Gastrocnemius medialis (tissue), 4 donors: ENCODE measurements around the gene FARP1. TPM values are rescaled to one million over a fixed set of nuclear protein-coding genes. Genes with fewer than 3 reads are reported as not detected.

Experiments used
- ATAC-seq, 2 donors: fragments of 150-250 bp; one replicate each; pipeline ENCODE4 v1.9.1; 2016
- DNase-seq, 2 donors: peaks; one replicate each; pipeline ENCODE4 v3.0.0-alpha.2; 2019
- H3K27ac ChIP-seq, 4 donors: fragments of 200-600 bp; sonication (generic); 1 replicate in 1 of 4; 2 replicates in 3 of 4; pipeline ENCODE4 v1.5.1; 2016 to 2018; ENCODE audit warnings: mild to moderate bottlenecking in 2 of 4, moderate library complexity in 1 of 4
- H3K27me3 ChIP-seq, 3 donors: fragments of 200-600 bp; sonication (generic) in 2 of 3; 1 replicate in 1 of 3; 2 replicates in 2 of 3; pipeline versions ENCODE4 v1.5.1 to v1.6.0; 2016 to 2019; ENCODE audit warnings: mild to moderate bottlenecking in 1 of 3, moderate library complexity in 1 of 3
- H3K36me3 ChIP-seq, 2 donors: fragments of 200-600 bp; sonication (generic) in 1 of 2; one replicate each; pipeline ENCODE4 v1.5.1; 2017 to 2018
- H3K4me1 ChIP-seq, 2 donors: fragments of 200-600 bp; sonication (generic) in 1 of 2; one replicate each; pipeline ENCODE4 v1.5.1; 2016 to 2017; ENCODE audit warnings: mild to moderate bottlenecking in 2 of 2
- H3K4me3 ChIP-seq, 4 donors: fragments of 200-600 bp; sonication (generic) in 3 of 4; 1 replicate in 1 of 4; 2 replicates in 3 of 4; pipeline ENCODE4 v1.5.1; 2016 to 2019; ENCODE audit warnings: mild to moderate bottlenecking in 2 of 4
- H3K9me3 ChIP-seq, 3 donors: fragments of 200-600 bp; sonication (generic) in 2 of 3; 1 replicate in 1 of 3; 2 replicates in 2 of 3; pipeline ENCODE4 v1.5.1; 2016 to 2019
- POLR2A ChIP-seq, 2 donors: fragments of 450-650 bp; IDR thresholded peaks; one replicate each; pipeline ENCODE4 v1.6.1; 2017; ENCODE audit warnings: antibody characterized with exemption in 2 of 2, mild to moderate bottlenecking in 2 of 2, moderate library complexity in 2 of 2
- in situ Hi-C, 4 donors: fragments of 200-750 bp; cut with MboI; loops; one replicate each; pipeline versions ENCODE4 v1.15.0 to v1.8.0; 2017; ENCODE audit warnings: low sequenced_read_pairs in 4 of 4
- intact Hi-C: fragments of 100-400 bp; cut with DNase I; formaldehyde crosslinking; loops from one replicate; pipeline ENCODE4 v1.15.1; 2023; ENCODE audit warnings: low total_unique reads
- total RNA-seq, 4 donors: library from RNA; depleted of rRNA; stranded (reverse); fragments of >200 nt; gene quantifications; one replicate each; pipeline versions ENCODE4 v1.1.0 to v1.2.3, GENCODE V29; 2016
- TF ChIP-seq, protein P1 (sequence below), 5 experiments: fragments of 450-650 bp in 3 of 5; fragments of 200-600 bp in 2 of 5; sonication (generic) in 2 of 5; IDR thresholded peaks in 4 of 5; conservative IDR thresholded peaks in 1 of 5; 1 replicate in 4 of 5; 2 replicates in 1 of 5; pipeline ENCODE4 v1.5.1; 2016 to 2019; ENCODE audit warnings: antibody characterized with exemption in 5 of 5, mild to moderate bottlenecking in 3 of 5, moderate library complexity in 3 of 5

Gene FARP1
- total RNA-seq, 4 donors from 2014 or later: 3.5 to 9.8 (median 4.9) TPM

DNA sequence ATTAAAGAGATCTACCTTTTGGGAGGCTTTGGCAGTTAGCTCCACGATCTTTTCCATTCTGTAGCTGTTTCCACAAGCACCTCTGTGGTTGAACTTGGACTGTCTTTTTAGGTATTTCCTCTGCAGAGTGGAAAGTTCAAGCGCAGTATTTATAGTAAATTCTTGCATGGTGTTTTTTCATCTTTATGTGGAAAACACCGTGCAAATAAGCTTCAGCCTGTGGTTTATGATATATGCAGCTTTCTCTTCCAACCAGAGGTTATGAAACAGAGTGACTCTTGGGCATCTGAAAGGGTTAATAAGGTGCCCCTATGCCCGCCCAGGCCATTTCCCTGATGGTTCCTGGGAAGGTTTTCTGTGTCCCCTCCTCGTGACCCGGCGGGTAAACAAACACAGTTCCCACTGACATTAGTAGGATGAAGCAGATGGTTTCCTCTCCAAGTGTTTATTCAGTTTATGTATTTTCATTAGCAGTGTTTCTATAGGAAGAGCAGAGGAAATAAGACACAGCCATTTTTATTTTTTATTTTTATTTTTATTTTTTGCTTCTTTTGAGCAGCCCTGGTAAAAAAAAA, 73.9 kb downstream of the FARP1 start:
- TF ChIP-seq, protein P1, sequence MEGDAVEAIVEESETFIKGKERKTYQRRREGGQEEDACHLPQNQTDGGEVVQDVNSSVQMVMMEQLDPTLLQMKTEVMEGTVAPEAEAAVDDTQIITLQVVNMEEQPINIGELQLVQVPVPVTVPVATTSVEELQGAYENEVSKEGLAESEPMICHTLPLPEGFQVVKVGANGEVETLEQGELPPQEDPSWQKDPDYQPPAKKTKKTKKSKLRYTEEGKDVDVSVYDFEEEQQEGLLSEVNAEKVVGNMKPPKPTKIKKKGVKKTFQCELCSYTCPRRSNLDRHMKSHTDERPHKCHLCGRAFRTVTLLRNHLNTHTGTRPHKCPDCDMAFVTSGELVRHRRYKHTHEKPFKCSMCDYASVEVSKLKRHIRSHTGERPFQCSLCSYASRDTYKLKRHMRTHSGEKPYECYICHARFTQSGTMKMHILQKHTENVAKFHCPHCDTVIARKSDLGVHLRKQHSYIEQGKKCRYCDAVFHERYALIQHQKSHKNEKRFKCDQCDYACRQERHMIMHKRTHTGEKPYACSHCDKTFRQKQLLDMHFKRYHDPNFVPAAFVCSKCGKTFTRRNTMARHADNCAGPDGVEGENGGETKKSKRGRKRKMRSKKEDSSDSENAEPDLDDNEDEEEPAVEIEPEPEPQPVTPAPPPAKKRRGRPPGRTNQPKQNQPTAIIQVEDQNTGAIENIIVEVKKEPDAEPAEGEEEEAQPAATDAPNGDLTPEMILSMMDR (IDR thresholded peaks at IDR 0.05 in 4 of 5, conservative IDR thresholded peaks at IDR 0.05 in 1 of 5): no peak
- TF ChIP-seq POLR2A (IDR thresholded peaks at IDR 0.05): no peak
- H3K36me3 ChIP-seq: no peaks in the 10 kb centered on the region
- intact Hi-C loops: no loop called here
- H3K4me1 ChIP-seq: peaks cover 0 to 8% of the 10 kb centered on the region in 2 donors
- ATAC-seq (no peak), DNase-seq (no peak)
- in situ Hi-C loops: no loop called here
- no peaks in the 10 kb centered on the region for H3K9me3 ChIP-seq
- H3K4me3 ChIP-seq: no peak overlapping the region
- no peaks in the 10 kb centered on the region for H3K27me3 ChIP-seq
- no peak overlapping the region for H3K27ac ChIP-seq

DNA sequence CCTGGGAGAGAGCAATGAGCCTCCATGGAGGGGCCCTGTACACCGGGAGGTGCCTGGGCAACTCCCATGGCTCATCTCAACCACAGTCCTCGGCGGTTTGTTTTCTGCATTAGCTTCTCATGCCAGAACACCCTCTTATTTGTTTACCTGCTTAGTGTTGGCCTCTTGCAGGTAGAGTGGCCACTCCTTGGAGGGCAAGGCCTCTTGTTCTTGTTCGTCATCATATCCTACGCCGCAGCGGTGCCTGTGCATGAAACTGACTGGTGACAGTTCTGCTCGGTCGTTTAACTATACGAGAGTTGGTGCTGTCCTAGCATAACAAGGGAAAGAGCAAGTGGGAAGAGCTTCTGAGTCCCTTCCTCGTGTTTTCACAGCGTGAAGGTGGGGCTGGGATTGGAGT, 74.7 kb downstream of the FARP1 start:
- Histone ChIP-seq H3K9me3 (no peaks in the 10 kb centered on the region), H3K4me3 (no peak overlapping the region), H3K4me1 (peaks cover 0 to 8% of the 10 kb centered on the region in 2 donors), H3K27me3 (no peaks in the 10 kb centered on the region), H3K36me3 (no peaks in the 10 kb centered on the region), H3K27ac (no peak overlapping the region)
- ATAC-seq (no peak), DNase-seq (no peak)
- TF ChIP-seq, protein P1 (IDR thresholded peaks at IDR 0.05 in 4 of 5, conservative IDR thresholded peaks at IDR 0.05 in 1 of 5): no peak
- TF ChIP-seq POLR2A (IDR thresholded peaks at IDR 0.05): no peak
- in situ Hi-C loops: no loop called here
- intact Hi-C loops: no loop called here

DNA sequence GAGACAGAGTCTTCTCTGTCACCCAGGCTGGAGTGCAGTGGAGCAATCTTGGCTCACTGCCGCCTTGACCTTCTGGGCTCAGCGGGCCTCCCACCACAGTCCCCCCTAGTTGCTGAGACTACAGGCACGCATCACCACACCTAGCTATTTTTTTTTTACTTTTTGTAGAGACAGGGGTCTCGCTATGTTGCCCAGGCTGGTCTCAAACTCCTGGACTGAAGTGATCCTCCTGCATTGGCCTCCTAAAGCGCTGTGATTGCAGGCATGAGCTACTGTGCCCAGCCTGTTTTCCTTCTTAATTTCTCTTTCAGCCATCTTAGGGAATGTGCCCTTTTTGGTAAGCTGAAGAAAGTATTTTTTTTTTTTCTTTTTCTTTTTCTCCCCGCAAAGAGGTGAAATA, 76.8 kb downstream of the FARP1 start:
- Histone ChIP-seq H3K27ac (no peak overlapping the region), H3K4me3 (no peak overlapping the region), H3K4me1 (peaks cover 0 to 2% of the 10 kb centered on the region in 2 donors), H3K9me3 (no peaks in the 10 kb centered on the region), H3K27me3 (no peaks in the 10 kb centered on the region), H3K36me3 (no peaks in the 10 kb centered on the region)
- intact Hi-C loops (no loop called here), in situ Hi-C loops (no loop called here)
- DNase-seq (no peak), ATAC-seq (no peak)
- TF ChIP-seq, protein P1 (IDR thresholded peaks at IDR 0.05 in 4 of 5, conservative IDR thresholded peaks at IDR 0.05 in 1 of 5): no peak
- no peak for TF ChIP-seq POLR2A (IDR thresholded peaks at IDR 0.05)

DNA sequence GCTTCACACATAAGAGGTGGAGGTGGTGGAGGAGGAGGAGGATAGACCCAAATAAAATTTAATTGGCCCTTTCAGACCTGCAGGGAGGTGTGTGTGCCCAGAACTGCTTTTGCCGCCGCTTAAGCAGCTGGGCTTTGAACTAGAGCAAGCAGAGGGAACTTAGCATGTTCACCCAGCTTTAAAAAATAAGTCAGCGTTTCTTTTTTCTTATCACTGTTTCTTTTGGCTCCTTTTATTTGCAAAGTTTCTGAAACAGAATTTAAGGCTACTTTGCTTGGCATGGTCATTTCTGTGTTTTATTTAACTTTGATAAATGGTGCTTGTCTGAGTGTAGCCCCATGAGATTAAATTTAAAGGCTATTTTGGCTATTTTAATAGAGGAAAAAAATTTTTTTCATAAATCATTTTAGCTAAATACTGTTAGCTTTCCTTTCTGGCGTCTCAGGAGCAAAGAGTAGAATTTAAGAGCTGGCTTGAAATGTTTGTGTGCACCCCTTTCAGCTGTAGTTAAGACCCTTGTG, 77.4 kb downstream of the FARP1 start:
- H3K27me3 ChIP-seq: no peaks in the 10 kb centered on the region
- no peak for TF ChIP-seq POLR2A (IDR thresholded peaks at IDR 0.05)
- TF ChIP-seq, protein P1 (IDR thresholded peaks at IDR 0.05 in 4 of 5, conservative IDR thresholded peaks at IDR 0.05 in 1 of 5): no peak
- no peaks in the 10 kb centered on the region for H3K4me1 ChIP-seq
- H3K36me3 ChIP-seq: no peaks in the 10 kb centered on the region
- ATAC-seq (no peak), DNase-seq (no peak)
- intact Hi-C loops (no loop called here), in situ Hi-C loops (no loop called here)
- H3K4me3 ChIP-seq: no peak overlapping the region
- no peaks in the 10 kb centered on the region for H3K9me3 ChIP-seq
- no peak overlapping the region for H3K27ac ChIP-seq

DNA sequence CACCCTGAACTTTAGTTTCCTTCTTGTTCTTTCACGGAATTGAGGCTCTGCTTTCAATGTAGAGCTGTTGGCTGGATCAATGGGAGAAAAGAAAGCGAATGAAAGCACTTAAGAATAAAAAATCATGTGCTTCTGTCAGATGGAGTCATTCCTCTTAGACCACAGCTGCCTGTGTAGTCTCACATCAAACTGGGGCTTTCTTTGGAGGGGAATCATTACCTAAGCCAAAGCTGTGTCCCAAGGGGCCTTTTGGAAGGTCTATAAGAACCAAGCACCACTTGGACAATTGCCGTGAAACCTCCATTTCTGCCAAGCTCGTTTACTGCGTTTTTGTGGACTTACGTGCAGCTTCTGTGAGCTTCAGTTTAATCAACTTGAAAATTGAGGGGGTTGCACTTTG, 78.3 kb downstream of the FARP1 start:
- no peak for ATAC-seq
- DNase-seq: no peak
- H3K4me1 ChIP-seq: no peaks in the 10 kb centered on the region
- in situ Hi-C loops (no loop called here), intact Hi-C loops (no loop called here)
- TF ChIP-seq POLR2A (IDR thresholded peaks at IDR 0.05): no peak
- TF ChIP-seq, protein P1 (IDR thresholded peaks at IDR 0.05 in 4 of 5, conservative IDR thresholded peaks at IDR 0.05 in 1 of 5): no peak
- H3K27ac ChIP-seq: no peak overlapping the region
- no peaks in the 10 kb centered on the region for H3K36me3 ChIP-seq
- H3K4me3 ChIP-seq: no peak overlapping the region
- no peaks in the 10 kb centered on the region for H3K27me3 ChIP-seq
- H3K9me3 ChIP-seq: no peaks in the 10 kb centered on the region
